LHCN-M2 (cell line): ENCODE measurements around the gene STH. TPM values are rescaled to one million over a fixed set of nuclear protein-coding genes. Genes with fewer than 3 reads are reported as not detected.

ENCODE experiments used
- DNase-seq: peaks from one replicate; pipeline ENCODE4 v3.0.0-alpha.2; 2012; ENCODE audit warnings: low read depth
- total RNA-seq: library from RNA; depleted of rRNA; stranded (reverse); fragments of >200 nt; gene quantifications from 2 replicates; pipeline ENCODE4 v1.2.3, GENCODE V29; 2014

Gene STH
- total RNA-seq, 1 experiment from 2014 or later = not detected

GRCh38 chr17:46026166-46027047, 27.4 kb downstream of the STH start:
- no peak for DNase-seq

GRCh38 chr17:46027048-46027975, 28.3 kb downstream of the STH start:
- no peak for DNase-seq

- no peak for DNase-seq
These were observed 28.9 kb downstream of the STH start for GRCh38 chr17:46027976-46028325.

GRCh38 chr17:46028374-46028773, 29.3 kb downstream of the STH start:
- no peak for DNase-seq

GRCh38 chr17:46028981-46029565, 30.0 kb downstream of the STH start:
- DNase-seq = no peak

GRCh38 chr17:46029627-46030026, 30.6 kb downstream of the STH start:
- no peak for DNase-seq

GRCh38 chr17:46030752-46031151, 31.7 kb downstream of the STH start:
- DNase-seq = no peak

GRCh38 chr17:46031440-46031839, 32.4 kb downstream of the STH start:
- DNase-seq = no peak

- DNase-seq = no peak
These were observed 32.9 kb downstream of the STH start for GRCh38 chr17:46031920-46032319.

- DNase-seq = no peak
These were observed 33.9 kb downstream of the STH start for GRCh38 chr17:46032909-46033308.

GRCh38 chr17:46033392-46033791, 34.3 kb downstream of the STH start:
- no peak for DNase-seq

- peak; percentile 11 for DNase-seq
These were observed 36.2 kb downstream of the STH start for GRCh38 chr17:46035112-46035818.

- DNase-seq = no peak
These were observed 37.4 kb downstream of the STH start for GRCh38 chr17:46036491-46036890.

- no peak for DNase-seq
These were observed 38.7 kb downstream of the STH start for GRCh38 chr17:46037722-46038255.

- no peak for DNase-seq
These were observed 39.4 kb downstream of the STH start for GRCh38 chr17:46038414-46038813.

GRCh38 chr17:46038937-46039336, 39.9 kb downstream of the STH start:
- DNase-seq = no peak

GRCh38 chr17:46039592-46040186, 40.6 kb downstream of the STH start:
- no peak for DNase-seq

- no peak for DNase-seq
These were observed 43.2 kb downstream of the STH start for GRCh38 chr17:46042246-46042645.

GRCh38 chr17:46042925-46043324, 43.9 kb downstream of the STH start:
- DNase-seq = no peak

- DNase-seq = no peak
These were observed 44.6 kb downstream of the STH start for GRCh38 chr17:46043606-46044005.
